K562 (cell line): ENCODE data around the gene RXFP1. TPM values are rescaled to one million over a fixed set of nuclear protein-coding genes. Genes with fewer than 3 reads are reported as not detected.

Source experiments
- ATAC-seq: fragments of 200-7000 bp; cut with Tn5 transposase; 3 replicates; pipeline ENCODE4 v1.9.1; 2020; ENCODE audit warnings: moderate library complexity
- BruUV-seq: library from RNA; stranded (reverse); fragments of 400-500 nt; replicated peaks from 2 replicates; lab custom pipeline; 2021; lab: Mats Ljungman, UMichigan
- CTCF ChIA-PET: fragments of 300-600 bp; formaldehyde crosslinking; extraction: SDS; loops from one replicate; lab custom pipeline; 2021; ENCODE audit warnings: low intra/inter-chr PET ratio; lab: Yijun Ruan, JAX
- POLR2A ChIA-PET: fragments of 300-600, 350-650 bp; sonication (Branson Sonifier 250); formaldehyde crosslinking; extraction: SDS; loops from one replicate; lab custom pipeline; 2021; ENCODE audit warnings: antibody characterized with exemption, inconsistent platforms; lab: Yijun Ruan, JAX
- DNase-seq, 4 experiments: peaks; one replicate each; pipeline versions ENCODE4 v3.0.0 to v3.0.0-alpha.2; 2011 to 2018; ENCODE audit warnings: low spot score in 3 of 4, mixed read lengths in 3 of 4; ENCODE audit errors: extremely low read depth in 1 of 4
- FAIRE-seq: peaks from 2 replicates; lab custom pipeline; 2011; peaks lifted over from hg19 to GRCh38; lab: Jason Lieb, UNC
- H2AFZ ChIP-seq: 2 replicates; pipeline ENCODE4 v1.6.0; 2011; ENCODE audit warnings: low read depth, low read length, control low read depth, inconsistent platforms
- H3K27ac ChIP-seq: fragments of 200-600 bp; 3 replicates; pipeline ENCODE4 v1.8.0; 2011; ENCODE audit warnings: low read depth, mild to moderate bottlenecking, control low read depth, inconsistent platforms, low read length, moderate library complexity, mixed read lengths; ENCODE audit errors: extremely low read depth
- H3K27me3 ChIP-seq, 2 experiments: fragments of 300-600 bp in 1 of 2; 2 replicates in 1 of 2; 3 replicates in 1 of 2; pipeline versions ENCODE4 v1.6.0 to v1.8.0; 2011; ENCODE audit warnings: inconsistent platforms in 2 of 2, low read length in 2 of 2, mild to moderate bottlenecking in 1 of 2, mixed read lengths in 1 of 2, moderate library complexity in 1 of 2; ENCODE audit not compliant: control insufficient read depth in 2 of 2, insufficient read depth in 2 of 2
- H3K36me3 ChIP-seq: fragments of 300-600 bp; 3 replicates; pipeline ENCODE4 v1.8.0; 2011; ENCODE audit warnings: mild to moderate bottlenecking, low read length, inconsistent platforms; ENCODE audit not compliant: control insufficient read depth, insufficient read depth
- H3K4me1 ChIP-seq, 2 experiments: fragments of 200-600 bp in 1 of 2; replicated peaks in 1 of 2; 2 replicates in 1 of 2; 3 replicates in 1 of 2; pipeline versions ENCODE4 v1.5.1 to v1.8.0; 2011; ENCODE audit warnings: inconsistent platforms in 2 of 2, low read length in 2 of 2, mild to moderate bottlenecking in 1 of 2, mixed read lengths in 1 of 2, moderate library complexity in 1 of 2; ENCODE audit not compliant: control insufficient read depth in 2 of 2, insufficient read depth in 2 of 2
- H3K4me2 ChIP-seq: 2 replicates; pipeline ENCODE4 v1.6.1; 2011; ENCODE audit warnings: low read length, control low read depth, inconsistent platforms, mixed read lengths; ENCODE audit not compliant: insufficient read depth
- H3K4me3 ChIP-seq: fragments of 200-600 bp; sonication (generic), shearing (Covaris generic); 2 replicates; pipeline ENCODE4 v1.5.1; 2016; ENCODE audit warnings: control low read depth, inconsistent platforms
- H3K79me2 ChIP-seq: fragments of 200-600 bp; 3 replicates; pipeline ENCODE4 v1.8.0; 2011; ENCODE audit warnings: low read length, inconsistent platforms; ENCODE audit not compliant: control insufficient read depth, insufficient read depth
- H3K9ac ChIP-seq, 2 experiments: 2 replicates each; pipeline versions ENCODE4 v1.6.0 to v1.6.1; 2011; ENCODE audit warnings: low read depth in 2 of 2, low read length in 2 of 2, control low read depth in 1 of 2, inconsistent platforms in 1 of 2, mild to moderate bottlenecking in 1 of 2, mixed read lengths in 1 of 2; ENCODE audit not compliant: insufficient read depth in 1 of 2
- H3K9me1 ChIP-seq: one replicate; pipeline ENCODE4 v1.6.0; 2011; ENCODE audit warnings: inconsistent platforms, mild to moderate bottlenecking, low read length, moderate library complexity; ENCODE audit not compliant: control insufficient read depth, insufficient read depth
- H3K9me3 ChIP-seq: replicated peaks from 2 replicates; pipeline ENCODE4 v1.5.1; 2011; ENCODE audit warnings: low read depth, low read length, inconsistent platforms; ENCODE audit not compliant: control insufficient read depth, insufficient read depth
- H4K20me1 ChIP-seq: replicated peaks from 2 replicates; pipeline ENCODE4 v1.6.1; 2011; ENCODE audit warnings: low read length, inconsistent platforms, mixed read lengths; ENCODE audit not compliant: control insufficient read depth, insufficient read depth
- CBX3 ChIP-seq, 2 experiments: IDR thresholded peaks; 1 replicate in 1 of 2; 2 replicates in 1 of 2; pipeline ENCODE4 v1.6.1; 2012; ENCODE audit warnings: inconsistent platforms in 2 of 2, low read length in 2 of 2, borderline replicate concordance in 1 of 2, control low read depth in 1 of 2
- ETV6 ChIP-seq, 3 experiments: fragments of 150-350 bp in 1 of 3; sonication (generic) in 1 of 3; formaldehyde crosslinking in 1 of 3; IDR thresholded peaks; 2 replicates each; pipeline versions ENCODE4 v1.6.1 to v1.8.0; 2014 to 2022; ENCODE audit warnings: borderline replicate concordance in 2 of 3, low read depth in 2 of 3, antibody characterized with exemption in 1 of 3, low read length in 1 of 3, mild to moderate bottlenecking in 1 of 3, missing genetic modification reagents in 1 of 3
- MYBL2 ChIP-seq, 2 experiments: fragments of 450-650 bp in 1 of 2; sonication (generic) in 1 of 2; formaldehyde crosslinking in 1 of 2; IDR thresholded peaks; 2 replicates each; pipeline versions ENCODE4 v1.6.1 to v1.8.1; 2017 to 2022; ENCODE audit warnings: borderline replicate concordance in 1 of 2, inconsistent platforms in 1 of 2, low read depth in 1 of 2, mild to moderate bottlenecking in 1 of 2, missing genetic modification reagents in 1 of 2, moderate library complexity in 1 of 2
- WGBS: fragments of 100-300 bp; shearing (Covaris generic); methylation state at CpG from one replicate; pipeline ENCODE4 v1.1.6; 2016; ENCODE audit warnings: low coverage, mixed read lengths; ENCODE audit not compliant: insufficient coverage; ENCODE audit errors: missing lambda C conversion rate; 5-methylcytosine and 5-hydroxymethylcytosine counted together
- in situ Hi-C: fragments of 300-500 bp; cut with MboI; formaldehyde crosslinking; loops from 4 replicates; pipeline ENCODE4 v1.15.0; 2018; ENCODE audit warnings: inconsistent platforms, mixed read lengths
- intact Hi-C: fragments of 100-400 bp; cut with micrococcal nuclease; formaldehyde crosslinking; loops from 2 replicates; pipeline ENCODE4 v1.14.2; 2022
- polyA plus RNA-seq, 8 experiments: library from polyadenylated mRNA; depleted of rRNA in 4 of 8; stranded (reverse) in 5 of 8; unstranded in 3 of 8; fragments of >200 nt; fragmentation: Nextera tagmentation in 2 of 8; fragmentation: Illumina TruSeq in 1 of 8; extraction: Ambion mirVana in 2 of 8; extraction: Trizol in 1 of 8; gene quantifications; 2 replicates each; pipeline versions ENCODE4 v1.2.1 to v1.2.3, GENCODE V29; 2011 to 2014; ENCODE audit warnings: inconsistent platforms in 1 of 8, missing spikeins in 1 of 8
- total RNA-seq, 7 experiments: library from RNA; depleted of rRNA in 6 of 7; stranded (reverse); fragments of >200 nt in 6 of 7; fragmentation: Illumina TruSeq in 2 of 7; extraction: Trizol in 2 of 7; gene quantifications; 2 replicates each; pipeline versions ENCODE4 v1.2.1 to v1.2.3, GENCODE V29; 2011 to 2021; ENCODE audit warnings: low replicate concordance in 1 of 7
- TF ChIP-seq, protein P1 (sequence below): sonication (generic); formaldehyde crosslinking; IDR thresholded peaks from 2 replicates; pipeline ENCODE4 v1.8.0; 2022; ENCODE audit warnings: missing genetic modification reagents, mild to moderate bottlenecking, borderline replicate concordance

Gene RXFP1
- total and polyA plus RNA-seq, 9 of the 15 experiments (the other 6 are each of a cell fraction or from before 2014, with no cell fraction given), result 0.03 to 0.06 (median 0.04) TPM; not detected in 6

DNA sequence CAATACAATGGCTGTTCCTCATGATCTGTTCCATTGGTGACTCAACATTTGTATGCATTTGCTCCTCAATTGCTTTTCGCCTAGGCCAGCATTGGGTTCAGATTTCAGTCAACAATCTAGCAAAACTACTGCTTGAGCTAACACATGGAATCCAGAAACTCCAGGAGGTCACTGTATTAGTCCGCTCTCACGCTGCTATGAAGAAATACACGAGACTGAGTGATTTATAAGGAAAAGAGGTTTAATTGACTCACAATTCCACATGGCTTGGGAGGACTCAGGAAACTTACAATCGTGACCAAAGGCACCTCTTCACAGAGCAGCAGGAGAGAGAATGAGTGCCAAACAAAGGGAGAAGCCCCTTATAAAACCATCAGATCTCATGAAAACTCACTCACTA, 67.1 kb downstream of the RXFP1 start:
- intact Hi-C loops (no loop called here), in situ Hi-C loops (no loop called here)
- H3K4me3 ChIP-seq, result no peak overlapping the region
- BruUV-seq, result no TSS peak
- CTCF ChIA-PET, result no interaction called here
- H2AFZ ChIP-seq, result no peak overlapping the region
- POLR2A ChIA-PET, result interaction anchor here (1.0 to 2.1 kb wide), 3 partner anchors 11 to 24 kb away, joined by 3 to 6 read pairs (median 5); no protein-coding TSS in a partner anchor
- H3K9me1 ChIP-seq, result no peaks in the 10 kb centered on the region
- DNase-seq (no peak), FAIRE-seq (no peak), ATAC-seq (no peak)
- no peak overlapping the region for H3K4me2 ChIP-seq
- no peaks in the 10 kb centered on the region; a peak in 1 of 5 replicates for H3K27me3 ChIP-seq
- H3K9me3 ChIP-seq, result no peaks in the 10 kb centered on the region
- no peaks in the 10 kb centered on the region for H3K4me1 ChIP-seq
- H3K36me3 ChIP-seq, result no peaks in the 10 kb centered on the region
- no peak for TF ChIP-seq CBX3 (IDR thresholded peaks at IDR 0.05; ENCODE audit: borderline replicate concordance in 1 of 2, low read length in 2 of 2)
- no peak for TF ChIP-seq ETV6 (IDR thresholded peaks at IDR 0.05; ENCODE audit: borderline replicate concordance in 1 of 2, low read depth in 2 of 2, low read length in 1 of 2)
- TF ChIP-seq ETV6 (CRISPR knock-in tag; IDR thresholded peaks at IDR 0.05; ENCODE audit: borderline replicate concordance), result no peak
- TF ChIP-seq MYBL2 (IDR thresholded peaks at IDR 0.05; ENCODE audit: low read depth), result no peak
- TF ChIP-seq MYBL2 (CRISPR knock-in tag; IDR thresholded peaks at IDR 0.05; ENCODE audit: borderline replicate concordance), result no peak
- TF ChIP-seq, protein P1, sequence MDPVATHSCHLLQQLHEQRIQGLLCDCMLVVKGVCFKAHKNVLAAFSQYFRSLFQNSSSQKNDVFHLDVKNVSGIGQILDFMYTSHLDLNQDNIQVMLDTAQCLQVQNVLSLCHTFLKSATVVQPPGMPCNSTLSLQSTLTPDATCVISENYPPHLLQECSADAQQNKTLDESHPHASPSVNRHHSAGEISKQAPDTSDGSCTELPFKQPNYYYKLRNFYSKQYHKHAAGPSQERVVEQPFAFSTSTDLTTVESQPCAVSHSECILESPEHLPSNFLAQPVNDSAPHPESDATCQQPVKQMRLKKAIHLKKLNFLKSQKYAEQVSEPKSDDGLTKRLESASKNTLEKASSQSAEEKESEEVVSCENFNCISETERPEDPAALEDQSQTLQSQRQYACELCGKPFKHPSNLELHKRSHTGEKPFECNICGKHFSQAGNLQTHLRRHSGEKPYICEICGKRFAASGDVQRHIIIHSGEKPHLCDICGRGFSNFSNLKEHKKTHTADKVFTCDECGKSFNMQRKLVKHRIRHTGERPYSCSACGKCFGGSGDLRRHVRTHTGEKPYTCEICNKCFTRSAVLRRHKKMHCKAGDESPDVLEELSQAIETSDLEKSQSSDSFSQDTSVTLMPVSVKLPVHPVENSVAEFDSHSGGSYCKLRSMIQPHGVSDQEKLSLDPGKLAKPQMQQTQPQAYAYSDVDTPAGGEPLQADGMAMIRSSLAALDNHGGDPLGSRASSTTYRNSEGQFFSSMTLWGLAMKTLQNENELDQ (CRISPR knock-in tag), result no peak
- H4K20me1 ChIP-seq, result no peaks in the 10 kb centered on the region
- 39% methylated on average over 5 of the region's 5 CpGs for WGBS
- H3K27ac ChIP-seq, result no peak overlapping the region
- H3K79me2 ChIP-seq, result no peaks in the 10 kb centered on the region
- H3K9ac ChIP-seq, result no peak overlapping the region
